PC-9 (cell line): ENCODE data around the gene ABCC12. TPM values are rescaled to one million over a fixed set of nuclear protein-coding genes. Genes with fewer than 3 reads are reported as not detected.

ENCODE experiments used
- BruUV-seq: library from RNA; stranded (reverse); fragments of 400-500 nt; replicated peaks from 2 replicates; lab custom pipeline; 2021; lab: Mats Ljungman, UMichigan
- CTCF ChIA-PET: fragments of 300-600 bp; sonication (Branson Sonifier 250); formaldehyde crosslinking; loops from one replicate; lab custom pipeline; 2022; ENCODE audit warnings: antibody characterized with exemption; lab: Charles Lee
- POLR2A ChIA-PET: fragments of 300-600 bp; sonication (Branson Sonifier 250); formaldehyde crosslinking; loops from one replicate; lab custom pipeline; 2022; ENCODE audit warnings: antibody characterized with exemption; ENCODE audit not compliant: unreplicated experiment; lab: Charles Lee
- DNase-seq, 2 experiments: peaks; one replicate each; pipeline versions ENCODE4 v3.0.0 to v3.0.0-alpha.2; 2015 to 2022; ENCODE audit warnings: mixed read lengths in 1 of 2
- H2AFZ ChIP-seq: fragments of 200-600 bp; sonication (generic); 2 replicates; pipeline ENCODE4 v1.8.1; 2017; ENCODE audit warnings: antibody characterized with exemption
- H3F3A ChIP-seq: fragments of 200-600 bp; sonication (generic); 2 replicates; pipeline ENCODE4 v1.8.1; 2017; ENCODE audit warnings: antibody characterized with exemption, mild to moderate bottlenecking, low read depth; ENCODE audit not compliant: insufficient read depth
- H3K27ac ChIP-seq: fragments of 200-600 bp; sonication (generic); 2 replicates; pipeline ENCODE4 v1.6.1; 2016; ENCODE audit warnings: mixed run types
- H3K27me3 ChIP-seq: fragments of 200-600 bp; sonication (generic); 2 replicates; pipeline ENCODE4 v1.6.1; 2016; ENCODE audit warnings: low read depth, mixed run types; ENCODE audit not compliant: insufficient read depth
- H3K36me3 ChIP-seq: fragments of 200-600 bp; sonication (generic); 2 replicates; pipeline ENCODE4 v1.6.1; 2016; ENCODE audit warnings: low read depth, mixed run types
- H3K4me1 ChIP-seq: fragments of 200-600 bp; sonication (generic); replicated peaks from 2 replicates; pipeline ENCODE4 v1.6.1; 2016; ENCODE audit warnings: mixed run types; ENCODE audit not compliant: insufficient read depth
- H3K4me2 ChIP-seq: fragments of 200-600 bp; sonication (generic); 2 replicates; pipeline ENCODE4 v1.6.1; 2017; ENCODE audit warnings: mixed run types
- H3K4me3 ChIP-seq: fragments of 200-600 bp; sonication (generic); 2 replicates; pipeline ENCODE4 v1.6.1; 2016; ENCODE audit warnings: mixed run types
- H3K79me2 ChIP-seq: fragments of 200-600 bp; sonication (generic); 2 replicates; pipeline ENCODE4 v1.6.1; 2017; ENCODE audit warnings: low read depth, mixed run types
- H3K9me2 ChIP-seq: fragments of 200-600 bp; sonication (generic); 2 replicates; pipeline ENCODE4 v1.8.1; 2017; ENCODE audit warnings: mild to moderate bottlenecking; ENCODE audit not compliant: insufficient read depth
- H3K9me3 ChIP-seq: fragments of 200-600 bp; sonication (generic); 2 replicates; pipeline ENCODE4 v1.8.1; 2016; ENCODE audit warnings: low read depth; ENCODE audit not compliant: insufficient read depth
- H4K20me1 ChIP-seq: fragments of 200-600 bp; sonication (generic); 2 replicates; pipeline ENCODE4 v1.8.1; 2017; ENCODE audit not compliant: insufficient read depth
- CTCF ChIP-seq: fragments of 200-600 bp; sonication (generic); conservative IDR thresholded peaks from 2 replicates; pipeline ENCODE4 v1.6.1; 2017; ENCODE audit warnings: mixed run types, antibody characterized with exemption, mild to moderate bottlenecking, moderate library complexity
- EZH2 ChIP-seq: fragments of 200-600 bp; sonication (generic); IDR thresholded peaks from 2 replicates; pipeline ENCODE4 v1.8.0; 2017; ENCODE audit warnings: antibody characterized with exemption, low read depth
- intact Hi-C: fragments of 100-400 bp; cut with micrococcal nuclease; formaldehyde crosslinking; loops from one replicate; pipeline ENCODE4 v1.10.0; 2022; ENCODE audit not compliant: unreplicated experiment
- total RNA-seq: library from RNA; stranded (reverse); gene quantifications from 2 replicates; pipeline ENCODE4 v1.2.3, GENCODE V29; 2021

Gene ABCC12
- total RNA-seq, 1 experiment from 2014 or later: not detected

- Histone ChIP-seq H3K36me3 (no peaks in the 10 kb centered on the region), H3K79me2 (no peaks in the 10 kb centered on the region), H3K4me2 (no peak overlapping the region), H3F3A (peaks cover 15% of the 10 kb centered on the region), H3K9me2 (no peaks in the 10 kb centered on the region), H3K27me3 (no peaks in the 10 kb centered on the region), H2AFZ (no peak overlapping the region), H3K9me3 (no peaks in the 10 kb centered on the region), H3K4me3 (no peak overlapping the region), H3K27ac (no peak overlapping the region), H3K4me1 (peaks cover 17% of the 10 kb centered on the region), H4K20me1 (no peaks in the 10 kb centered on the region)
- ChIA-PET CTCF (no interaction called here), POLR2A (no interaction called here)
- no TSS peak for BruUV-seq
- TF ChIP-seq EZH2: no peak
- no peak for TF ChIP-seq CTCF
- intact Hi-C loops: no loop called here
- no peak for DNase-seq
Measured at GRCh38 chr16:48118841-48119240, 37.0 kb downstream of the ABCC12 start.

- H3K27ac ChIP-seq: no peak overlapping the region
- no peaks in the 10 kb centered on the region for H3K9me2 ChIP-seq
- no peak overlapping the region for H2AFZ ChIP-seq
- H3K4me1 ChIP-seq: peaks cover 4% of the 10 kb centered on the region
- no peaks in the 10 kb centered on the region for H4K20me1 ChIP-seq
- POLR2A ChIA-PET: no interaction called here
- H3K36me3 ChIP-seq: no peaks in the 10 kb centered on the region
- intact Hi-C loops: no loop called here
- peak; percentile 34 to 46 for DNase-seq
- H3F3A ChIP-seq: peaks cover 4% of the 10 kb centered on the region; the same call in 1 of the 2 replicates
- H3K4me2 ChIP-seq: no peak overlapping the region
- TF ChIP-seq EZH2 (no peak), CTCF (peak; percentile 83)
- H3K27me3 ChIP-seq: no peaks in the 10 kb centered on the region
- no TSS peak for BruUV-seq
- no peak overlapping the region for H3K4me3 ChIP-seq
- no peaks in the 10 kb centered on the region for H3K79me2 ChIP-seq
- CTCF ChIA-PET: no interaction called here
- H3K9me3 ChIP-seq: no peaks in the 10 kb centered on the region
Measured at GRCh38 chr16:48117217-48118105, 38.3 kb downstream of the ABCC12 start.

- ChIA-PET CTCF (no interaction called here), POLR2A (no interaction called here)
- Histone ChIP-seq H3K27ac (no peak overlapping the region), H3K9me3 (no peaks in the 10 kb centered on the region), H3K9me2 (no peaks in the 10 kb centered on the region), H3K36me3 (no peaks in the 10 kb centered on the region), H3K79me2 (no peaks in the 10 kb centered on the region), H3F3A (no peaks in the 10 kb centered on the region), H3K27me3 (no peaks in the 10 kb centered on the region), H2AFZ (no peak overlapping the region), H4K20me1 (no peaks in the 10 kb centered on the region), H3K4me2 (no peak overlapping the region), H3K4me3 (no peak overlapping the region), H3K4me1 (no peaks in the 10 kb centered on the region)
- no peak for DNase-seq
- BruUV-seq: no TSS peak
- TF ChIP-seq CTCF (no peak), EZH2 (no peak)
- intact Hi-C loops: no loop called here
Measured at GRCh38 chr16:48115299-48115698, 40.5 kb downstream of the ABCC12 start.
